Thyroid gland (tissue), 4 donors: Measurements from ENCODE around the gene TUBA3C. TPM values are rescaled to one million over a fixed set of nuclear protein-coding genes. Genes with fewer than 3 reads are reported as not detected.

Experiments used
- DNase-seq, 2 donors: peaks; one replicate each; pipeline ENCODE4 v3.0.0-alpha.2; 2019
- H3K27ac ChIP-seq, 3 donors: fragments of 200-600 bp; sonication (generic); 1 replicate in 2 of 3; 2 replicates in 1 of 3; pipeline ENCODE4 v1.5.1; 2016 to 2019; ENCODE audit warnings: mild to moderate bottlenecking in 1 of 3, moderate library complexity in 1 of 3
- H3K27me3 ChIP-seq: fragments of 200-600 bp; sonication (generic); one replicate; pipeline ENCODE4 v1.5.1; 2019
- H3K36me3 ChIP-seq, 2 donors: fragments of 200-600 bp; sonication (generic); one replicate each; pipeline ENCODE4 v1.5.1; 2016 to 2019
- H3K4me1 ChIP-seq, 2 donors: fragments of 200-600 bp; sonication (generic); one replicate each; pipeline ENCODE4 v1.5.1; 2017 to 2019
- H3K4me3 ChIP-seq, 3 donors: fragments of 200-600 bp; sonication (generic); replicated peaks in 1 of 3; 1 replicate in 2 of 3; 2 replicates in 1 of 3; pipeline ENCODE4 v1.5.1; 2016; ENCODE audit warnings: mild to moderate bottlenecking in 1 of 3
- H3K9me3 ChIP-seq: fragments of 200-600 bp; sonication (generic); one replicate; pipeline ENCODE4 v1.5.1; 2017
- CTCF ChIP-seq, 6 experiments: fragments of 200-600 bp in 3 of 6; fragments of 450-650 bp in 3 of 6; sonication (generic) in 3 of 6; IDR thresholded peaks; one replicate each; pipeline ENCODE4 v1.5.1; 2016 to 2019; ENCODE audit warnings: antibody characterized with exemption in 6 of 6, mild to moderate bottlenecking in 2 of 6, inconsistent platforms in 1 of 6, moderate library complexity in 1 of 6
- POLR2A ChIP-seq, 2 donors: fragments of 450-650 bp; IDR thresholded peaks; one replicate each; pipeline ENCODE4 v1.6.1; 2017; ENCODE audit warnings: antibody characterized with exemption in 2 of 2, mild to moderate bottlenecking in 2 of 2, moderate library complexity in 1 of 2
- WGBS, 2 donors: methylation state at CpG; one replicate each; pipeline ENCODE4 v1.1.5; 2017; 5-methylcytosine and 5-hydroxymethylcytosine counted together
- intact Hi-C: fragments of 100-400 bp; cut with DNase I; formaldehyde crosslinking; loops from one replicate; pipeline ENCODE4 v1.15.1; 2023
- total RNA-seq, 4 donors: library from RNA; depleted of rRNA; stranded (reverse); fragments of >200 nt; gene quantifications; one replicate each; pipeline ENCODE4 v1.2.3, GENCODE V29; 2016

TUBA3C gene
- total RNA-seq, 4 donors from 2014 or later = 0.33 to 0.94 TPM; not detected in 2

GRCh38 chr13:19159761-19160420 is 21.7 kb downstream of the TUBA3C start:
- no peaks in the 10 kb centered on the region for H3K27me3 ChIP-seq
- H3K27ac ChIP-seq = no peak overlapping the region
- no peaks in the 10 kb centered on the region for H3K4me1 ChIP-seq
- TF ChIP-seq POLR2A (IDR thresholded peaks at IDR 0.05) (no peak), CTCF (IDR thresholded peaks at IDR 0.05) (no peak)
- no peak overlapping the region for H3K4me3 ChIP-seq
- intact Hi-C loops = no loop called here
- no peak for DNase-seq
- no peaks in the 10 kb centered on the region for H3K36me3 ChIP-seq
- no peaks in the 10 kb centered on the region for H3K9me3 ChIP-seq
- 60% methylated on average over 1 to 7 of the region's 9 CpGs for WGBS, 2 donors

- Histone ChIP-seq H3K9me3 (no peaks in the 10 kb centered on the region), H3K27ac (no peak overlapping the region), H3K36me3 (no peaks in the 10 kb centered on the region), H3K27me3 (no peaks in the 10 kb centered on the region), H3K4me1 (no peaks in the 10 kb centered on the region), H3K4me3 (no peak overlapping the region)
- no peak for DNase-seq
- 58 to 67% methylated on average over 2 of the region's 2 CpGs for WGBS, 2 donors
- intact Hi-C loops = no loop called here
- TF ChIP-seq CTCF (IDR thresholded peaks at IDR 0.05) (no peak), POLR2A (IDR thresholded peaks at IDR 0.05) (no peak)
These were observed 22.4 kb downstream of the TUBA3C start for GRCh38 chr13:19159181-19159580.

GRCh38 chr13:19158526-19159174 is 23.0 kb downstream of the TUBA3C start:
- TF ChIP-seq CTCF (IDR thresholded peaks at IDR 0.05) (no peak), POLR2A (IDR thresholded peaks at IDR 0.05) (no peak)
- no peak overlapping the region for H3K27ac ChIP-seq
- H3K9me3 ChIP-seq = no peaks in the 10 kb centered on the region
- 61 to 72% methylated on average over 8 to 9 of the region's 9 CpGs for WGBS, 2 donors
- no peaks in the 10 kb centered on the region for H3K4me1 ChIP-seq
- DNase-seq = no peak
- intact Hi-C loops = no loop called here
- no peak overlapping the region for H3K4me3 ChIP-seq
- H3K27me3 ChIP-seq = no peaks in the 10 kb centered on the region
- no peaks in the 10 kb centered on the region for H3K36me3 ChIP-seq

GRCh38 chr13:19158006-19158405 is 23.6 kb downstream of the TUBA3C start:
- no peak for DNase-seq
- Histone ChIP-seq H3K27ac (no peak overlapping the region), H3K4me3 (no peak overlapping the region), H3K36me3 (no peaks in the 10 kb centered on the region), H3K9me3 (no peaks in the 10 kb centered on the region), H3K27me3 (no peaks in the 10 kb centered on the region), H3K4me1 (no peaks in the 10 kb centered on the region)
- intact Hi-C loops = no loop called here
- no peak for TF ChIP-seq CTCF (IDR thresholded peaks at IDR 0.05)
- TF ChIP-seq POLR2A (IDR thresholded peaks at IDR 0.05) = no peak
- WGBS, 2 donors = 63 to 70% methylated on average over 5 to 6 of the region's 6 CpGs

GRCh38 chr13:19157461-19157860 is 24.2 kb downstream of the TUBA3C start:
- no peaks in the 10 kb centered on the region for H3K27me3 ChIP-seq
- WGBS, 2 donors = 49 to 80% methylated on average over 1 to 2 of the region's 2 CpGs
- intact Hi-C loops = no loop called here
- H3K27ac ChIP-seq = no peak overlapping the region
- no peaks in the 10 kb centered on the region for H3K9me3 ChIP-seq
- H3K36me3 ChIP-seq = no peaks in the 10 kb centered on the region
- no peak for TF ChIP-seq POLR2A (IDR thresholded peaks at IDR 0.05)
- H3K4me1 ChIP-seq = no peaks in the 10 kb centered on the region
- DNase-seq = no peak
- no peak overlapping the region for H3K4me3 ChIP-seq
